Smooth muscle cell (in vitro differentiated cells): ENCODE results near the gene CABP1. TPM values are rescaled to one million over a fixed set of nuclear protein-coding genes. Genes with fewer than 3 reads are reported as not detected.
A peak's percentile ranks its signal among the peaks of the same experiment; 100 is the strongest.

Experiments
- DNase-seq: peaks from one replicate; lab custom pipeline; 2025; ENCODE audit not compliant: unreplicated experiment; lab: John Stamatoyannopoulos, UW
- H2AFZ ChIP-seq: fragments of 200-600 bp; sonication (generic); 2 replicates; pipeline ENCODE4 v1.6.0; 2016; ENCODE audit warnings: antibody characterized with exemption, low read depth, mild to moderate bottlenecking
- H3F3A ChIP-seq: fragments of 200-600 bp; sonication (generic); 2 replicates; pipeline ENCODE4 v1.6.0; 2017; ENCODE audit warnings: antibody characterized with exemption, low read depth
- H3K27ac ChIP-seq: fragments of 200-600 bp; sonication (generic); 2 replicates; pipeline ENCODE4 v1.5.1; 2016; ENCODE audit warnings: low read depth, mild to moderate bottlenecking
- H3K27me3 ChIP-seq: fragments of 200-600 bp; sonication (generic); 2 replicates; pipeline ENCODE4 v1.6.1; 2016; ENCODE audit warnings: low read depth, mild to moderate bottlenecking
- H3K36me3 ChIP-seq: fragments of 200-600 bp; sonication (generic); 2 replicates; pipeline ENCODE4 v1.5.1; 2016; ENCODE audit warnings: low read depth
- H3K4me1 ChIP-seq: fragments of 200-600 bp; sonication (generic); 2 replicates; pipeline ENCODE4 v1.5.1; 2016; ENCODE audit warnings: low read depth
- H3K4me2 ChIP-seq: fragments of 200-600 bp; sonication (generic); 2 replicates; pipeline ENCODE4 v1.6.0; 2016; ENCODE audit warnings: mild to moderate bottlenecking
- H3K4me3 ChIP-seq: fragments of 200-600 bp; sonication (generic); 2 replicates; pipeline ENCODE4 v1.5.1; 2016; ENCODE audit warnings: mild to moderate bottlenecking
- H3K79me2 ChIP-seq: fragments of 200-600 bp; sonication (generic); 2 replicates; pipeline ENCODE4 v1.6.0; 2016; ENCODE audit warnings: low read depth, mild to moderate bottlenecking
- H3K9ac ChIP-seq: fragments of 200-600 bp; sonication (generic); 2 replicates; pipeline ENCODE4 v1.6.0; 2016; ENCODE audit warnings: low read depth
- H3K9me3 ChIP-seq: fragments of 200-600 bp; sonication (generic); replicated peaks from 2 replicates; pipeline ENCODE4 v1.5.1; 2016; ENCODE audit warnings: low read depth
- H4K20me1 ChIP-seq: fragments of 200-600 bp; sonication (generic); 2 replicates; pipeline ENCODE4 v1.6.0; 2016; ENCODE audit warnings: low read depth
- CTCF ChIP-seq: fragments of 200-600 bp; sonication (generic); IDR thresholded peaks from 2 replicates; pipeline ENCODE4 v1.5.1; 2017; ENCODE audit warnings: borderline replicate concordance, mild to moderate bottlenecking, antibody characterized with exemption; ENCODE audit not compliant: insufficient read depth, poor library complexity, severe bottlenecking
- WGBS: methylation state at CpG from one replicate; pipeline ENCODE4 v1.1.7; 2016; ENCODE audit warnings: low lambda C conversion rate; 5-methylcytosine and 5-hydroxymethylcytosine counted together
- polyA plus RNA-seq: library from polyadenylated mRNA; unstranded; fragments of >200 nt; fragmentation: Nextera tagmentation; extraction: Ambion mirVana; gene quantifications from 2 replicates; pipeline ENCODE4 v1.2.1, GENCODE V29; 2016
- total RNA-seq: library from RNA; depleted of rRNA; stranded (reverse); fragments of >200 nt; gene quantifications from 2 replicates; pipeline ENCODE4 v1.2.3, GENCODE V29; 2014

Gene CABP1
- total and polyA plus RNA-seq, 2 experiments from 2014 or later = 0.50 TPM; not detected in 1

GRCh38 chr12:120631097-120631496 is 9.3 kb upstream of the CABP1 start:
- Histone ChIP-seq H3K79me2 (no peaks in the 10 kb centered on the region), H3K9ac (no peak overlapping the region), H3K27me3 (no peaks in the 10 kb centered on the region), H4K20me1 (no peaks in the 10 kb centered on the region), H3K9me3 (no peaks in the 10 kb centered on the region), H3K36me3 (no peaks in the 10 kb centered on the region), H3F3A (no peaks in the 10 kb centered on the region), H3K4me3 (no peak overlapping the region), H3K4me2 (no peak overlapping the region), H3K4me1 (no peaks in the 10 kb centered on the region), H2AFZ (no peak overlapping the region), H3K27ac (no peak overlapping the region)
- no peak for DNase-seq
- TF ChIP-seq CTCF = no peak
- 71% methylated on average over 5 of the region's 5 CpGs for WGBS

GRCh38 chr12:120640861-120641833 is 721 bp downstream of the CABP1 start:
- H2AFZ ChIP-seq = no peak overlapping the region
- H3K9ac ChIP-seq = no peak overlapping the region
- H3K4me2 ChIP-seq = peak overlapping the region; percentile 93
- H3F3A ChIP-seq = no peaks in the 10 kb centered on the region
- DNase-seq = peak; percentile 35
- peaks cover 4% of the 10 kb centered on the region for H3K4me1 ChIP-seq
- no peak for TF ChIP-seq CTCF
- H3K4me3 ChIP-seq = peak overlapping the region; percentile 47
- no peaks in the 10 kb centered on the region for H3K36me3 ChIP-seq
- no peaks in the 10 kb centered on the region for H4K20me1 ChIP-seq
- H3K9me3 ChIP-seq = no peaks in the 10 kb centered on the region
- H3K79me2 ChIP-seq = no peaks in the 10 kb centered on the region
- H3K27ac ChIP-seq = no peak overlapping the region
- H3K27me3 ChIP-seq = peaks cover 74% of the 10 kb centered on the region
- 2% methylated on average over 90 of the region's 115 CpGs for WGBS

- Histone ChIP-seq H3K4me1 (peaks cover 4% of the 10 kb centered on the region), H3K27ac (no peak overlapping the region), H3F3A (no peaks in the 10 kb centered on the region), H3K4me2 (no peak overlapping the region), H3K9ac (no peak overlapping the region), H3K4me3 (no peak overlapping the region), H3K79me2 (no peaks in the 10 kb centered on the region), H3K36me3 (no peaks in the 10 kb centered on the region), H2AFZ (no peak overlapping the region), H3K9me3 (no peaks in the 10 kb centered on the region), H3K27me3 (peaks cover 76% of the 10 kb centered on the region), H4K20me1 (no peaks in the 10 kb centered on the region)
- TF ChIP-seq CTCF = no peak
- WGBS = 92% methylated on average over 9 of the region's 9 CpGs
- DNase-seq = no peak
These were observed 1.7 kb downstream of the CABP1 start for GRCh38 chr12:120642121-120642520.
